Activated naive CD8-positive, alpha-beta T cell treated with anti-CD3 and anti-CD28 coated beads for 36 hours (primary cell): ENCODE results near the gene TRIM10. TPM values are rescaled to one million over a fixed set of nuclear protein-coding genes. Genes with fewer than 3 reads are reported as not detected.
"Not testable (repeated sequence)": the region's sequence is repeated elsewhere in the genome, so short reads cannot be mapped to it uniquely, and the experiment has no call there.

Experiments
- DNase-seq: peaks from one replicate; pipeline ENCODE4 v3.0.0; 2021
- H3K27ac Mint-ChIP-seq: one replicate; pipeline ENCODE4 v1.8.0; 2022; ENCODE audit warnings: mild to moderate bottlenecking, moderate library complexity, mixed read lengths
- H3K27me3 Mint-ChIP-seq: one replicate; pipeline ENCODE4 v1.8.0; 2022; ENCODE audit warnings: mild to moderate bottlenecking, mixed read lengths
- H3K36me3 Mint-ChIP-seq: one replicate; pipeline ENCODE4 v1.8.0; 2021; ENCODE audit warnings: mild to moderate bottlenecking, mixed read lengths
- H3K4me1 Mint-ChIP-seq: one replicate; pipeline ENCODE4 v1.8.0; 2021; ENCODE audit warnings: mixed read lengths
- H3K4me3 Mint-ChIP-seq: one replicate; pipeline ENCODE4 v1.8.0; 2022; ENCODE audit warnings: mild to moderate bottlenecking, moderate library complexity, mixed read lengths
- H3K9me3 Mint-ChIP-seq: one replicate; pipeline ENCODE4 v1.8.0; 2022; ENCODE audit warnings: mixed read lengths
- total RNA-seq, 2 experiments: library from RNA; stranded (reverse); gene quantifications; one replicate each; pipeline ENCODE4 v1.2.3, GENCODE V29; 2021

TRIM10 gene
- total RNA-seq, 2 experiments from 2014 or later = not detected

DNA sequence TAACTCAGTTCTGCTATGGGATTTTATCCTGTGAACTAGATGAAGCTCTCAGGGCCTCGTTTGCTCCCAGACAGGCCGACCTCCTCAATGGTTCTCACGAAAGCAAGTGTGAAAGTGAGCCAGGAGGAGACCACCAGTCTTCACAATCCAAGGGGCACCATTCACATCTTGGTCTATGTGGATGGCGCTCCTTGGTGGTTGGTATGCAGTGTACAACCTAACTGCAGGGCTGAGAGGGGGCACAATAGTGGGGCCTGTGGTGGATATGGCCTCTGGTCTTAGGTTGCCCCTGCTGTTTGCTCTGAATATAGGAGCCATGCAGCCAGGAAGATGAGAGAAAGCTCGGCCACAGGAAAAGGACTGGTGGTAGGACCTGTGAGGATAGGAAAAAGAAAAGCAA is 27.5 kb upstream of the TRIM10 start:
- no peaks in the 10 kb centered on the region for H3K4me1 Mint-ChIP-seq
- H3K9me3 Mint-ChIP-seq = no peaks in the 10 kb centered on the region
- no peak for DNase-seq
- no peak overlapping the region for H3K4me3 Mint-ChIP-seq
- H3K27ac Mint-ChIP-seq = no peak overlapping the region
- peaks cover 23% of the 10 kb centered on the region for H3K36me3 Mint-ChIP-seq
- no peaks in the 10 kb centered on the region for H3K27me3 Mint-ChIP-seq

DNA sequence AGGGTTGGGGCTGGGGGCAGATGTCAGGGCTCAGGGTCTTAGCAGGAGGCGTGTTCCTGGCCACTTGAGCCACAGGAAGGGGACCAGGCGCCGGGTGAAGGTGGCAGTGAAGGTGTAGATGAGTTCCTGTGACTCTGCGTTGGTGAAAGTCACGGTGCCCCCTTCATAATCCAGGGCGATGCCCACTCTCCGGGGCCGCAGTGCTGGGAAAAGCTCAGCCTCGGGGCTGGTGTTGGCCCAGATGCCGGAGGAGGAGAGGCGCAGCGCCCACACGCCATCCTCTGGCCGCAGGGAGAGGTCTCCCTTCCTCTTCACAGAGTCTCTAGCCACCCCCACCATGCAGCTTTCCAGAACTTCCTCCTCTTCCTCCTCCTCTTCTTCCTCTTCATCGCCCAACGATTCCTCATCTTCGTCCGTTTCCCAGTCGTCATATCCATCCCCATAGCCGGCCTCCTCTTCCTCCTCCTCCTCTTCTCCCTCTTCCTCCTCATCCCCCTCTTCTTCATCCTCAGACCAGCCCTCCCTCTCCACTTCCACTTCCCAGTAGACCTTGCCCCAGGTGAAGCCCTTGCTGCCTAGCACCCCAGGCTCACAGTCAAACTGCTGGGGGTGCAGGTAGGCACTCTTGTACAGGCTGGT is 25.0 kb upstream of the TRIM10 start:
- H3K4me1 Mint-ChIP-seq = no peaks in the 10 kb centered on the region
- no peaks in the 10 kb centered on the region for H3K27me3 Mint-ChIP-seq
- peaks cover 23% of the 10 kb centered on the region for H3K36me3 Mint-ChIP-seq
- H3K4me3 Mint-ChIP-seq = no peak overlapping the region
- no peak for DNase-seq
- no peaks in the 10 kb centered on the region for H3K9me3 Mint-ChIP-seq
- H3K27ac Mint-ChIP-seq = no peak overlapping the region

DNA sequence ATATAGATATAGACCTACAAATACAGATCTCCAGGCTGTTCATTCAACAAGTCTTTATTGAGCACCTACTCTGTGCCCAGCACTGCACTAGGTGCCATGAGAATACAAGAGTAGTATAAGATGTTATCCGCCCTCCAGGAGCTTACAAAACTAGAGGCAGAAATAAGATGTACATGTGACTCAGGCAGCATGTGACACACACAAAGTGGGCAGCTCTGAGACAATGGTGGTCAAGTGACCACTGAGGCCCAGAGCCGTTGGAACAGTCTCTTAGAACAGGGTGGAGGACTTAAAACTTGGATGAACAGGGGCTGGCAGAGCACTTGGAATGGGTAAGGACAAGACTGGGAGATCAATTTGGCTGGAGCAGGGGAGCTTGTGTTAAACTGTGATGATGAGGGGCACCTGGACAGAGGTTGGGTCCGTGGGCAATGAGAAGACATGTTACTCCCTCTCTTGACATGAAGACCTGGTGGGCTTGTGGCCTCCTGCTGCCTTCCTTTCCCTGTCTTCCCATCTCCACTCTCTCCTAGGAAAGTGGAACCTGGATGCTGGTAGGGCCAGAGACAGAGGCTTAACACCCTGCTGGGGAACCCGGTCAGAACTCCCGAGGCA is 23.5 kb upstream of the TRIM10 start:
- no peak overlapping the region for H3K27ac Mint-ChIP-seq
- H3K9me3 Mint-ChIP-seq = peaks cover 2% of the 10 kb centered on the region
- peaks cover 4% of the 10 kb centered on the region for H3K27me3 Mint-ChIP-seq
- no peak for DNase-seq
- no peak overlapping the region for H3K4me3 Mint-ChIP-seq
- H3K36me3 Mint-ChIP-seq = peaks cover 20% of the 10 kb centered on the region
- no peaks in the 10 kb centered on the region for H3K4me1 Mint-ChIP-seq

DNA sequence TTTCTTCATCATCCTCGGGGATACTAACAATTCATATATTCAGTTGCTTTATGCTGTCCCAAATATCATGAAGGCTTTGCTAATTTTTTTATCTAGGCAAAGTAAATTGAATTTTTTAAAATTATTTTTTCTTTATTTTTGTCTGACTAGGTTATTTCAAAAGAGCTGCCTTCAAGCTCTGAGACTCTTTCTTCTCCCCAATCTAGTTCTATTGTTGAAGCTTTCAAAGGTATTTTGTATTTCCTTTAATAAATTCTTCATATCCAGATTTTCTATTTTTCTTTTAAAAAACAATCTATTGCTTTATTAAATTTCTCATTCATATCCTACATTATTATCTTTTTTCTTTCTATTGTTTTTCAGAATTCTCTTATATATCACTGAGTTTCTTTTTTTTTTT is 19.1 kb upstream of the TRIM10 start:
- peaks cover 41% of the 10 kb centered on the region for H3K27me3 Mint-ChIP-seq
- H3K36me3 Mint-ChIP-seq = peaks cover 2% of the 10 kb centered on the region
- H3K4me3 Mint-ChIP-seq = no peak overlapping the region
- H3K27ac Mint-ChIP-seq = no peak overlapping the region
- DNase-seq = no peak
- peaks cover 2% of the 10 kb centered on the region for H3K4me1 Mint-ChIP-seq
- peaks cover 6% of the 10 kb centered on the region for H3K9me3 Mint-ChIP-seq

DNA sequence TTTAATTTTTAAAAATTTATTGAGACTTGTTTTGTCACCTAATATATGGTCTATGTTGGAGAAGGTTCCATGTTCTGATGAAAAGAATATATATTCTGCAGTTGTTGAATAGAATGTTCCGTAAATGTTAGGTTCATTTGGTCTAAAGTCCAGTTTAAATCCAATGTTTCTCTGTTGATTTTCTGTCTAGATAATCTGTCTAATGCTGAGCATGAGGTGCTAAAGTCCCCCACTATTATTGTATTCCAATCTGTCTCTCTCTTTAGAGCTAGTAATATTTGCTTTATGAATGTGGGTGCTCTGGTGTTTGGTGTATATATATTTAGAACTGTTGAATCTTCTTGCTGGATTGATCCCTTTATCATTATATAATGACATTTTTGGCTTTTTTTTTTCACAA is 17.8 kb upstream of the TRIM10 start:
- Mint-ChIP-seq H3K4me3 (no peak overlapping the region), H3K36me3 (no peaks in the 10 kb centered on the region), H3K27ac (no peak overlapping the region), H3K4me1 (peaks cover 2% of the 10 kb centered on the region), H3K9me3 (peaks cover 6% of the 10 kb centered on the region), H3K27me3 (peaks cover 54% of the 10 kb centered on the region)
- DNase-seq = no peak

DNA sequence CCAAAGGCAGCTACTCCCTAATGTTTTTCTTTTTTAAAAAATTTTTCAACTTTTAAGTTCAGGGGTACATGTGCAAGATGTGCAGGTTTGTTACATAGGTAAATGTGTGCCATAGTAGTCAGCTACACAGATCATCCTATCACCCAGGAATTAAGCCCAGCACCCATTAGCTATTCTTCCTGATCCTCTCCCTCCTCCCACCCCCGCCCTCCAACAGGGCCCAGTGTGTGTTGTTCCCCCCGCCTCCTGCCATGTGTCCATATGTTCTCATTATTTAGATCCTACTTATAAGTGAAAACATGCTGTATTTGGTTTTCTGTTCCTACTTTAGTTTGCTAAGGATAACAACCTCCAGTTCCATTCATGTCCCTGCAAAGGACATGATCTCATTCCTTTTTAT is 14.8 kb upstream of the TRIM10 start:
- H3K4me1 Mint-ChIP-seq = peaks cover 6% of the 10 kb centered on the region
- H3K27me3 Mint-ChIP-seq = peaks cover 84% of the 10 kb centered on the region
- no peak overlapping the region for H3K27ac Mint-ChIP-seq

DNA sequence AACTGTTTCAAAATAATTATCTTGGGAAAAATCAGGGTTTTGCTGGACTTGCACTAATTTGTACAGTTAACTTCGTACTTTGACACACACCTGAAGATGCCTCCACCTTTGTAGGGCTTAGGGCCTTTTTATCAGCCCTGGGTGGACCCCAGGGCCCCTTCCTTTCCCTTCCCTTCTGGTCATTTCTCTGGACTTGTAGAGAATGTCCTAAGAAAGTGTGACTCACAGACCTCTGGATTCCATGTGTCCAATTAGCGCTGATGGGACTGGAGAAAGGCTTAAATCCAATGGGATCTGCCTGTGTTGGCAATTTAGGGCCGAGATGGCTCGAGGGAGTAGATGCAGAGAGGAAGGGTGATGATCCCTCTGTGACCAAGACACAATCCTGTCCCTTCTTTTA is 11.7 kb upstream of the TRIM10 start:
- DNase-seq = no peak
- Mint-ChIP-seq H3K27ac (no peak overlapping the region), H3K9me3 (no peaks in the 10 kb centered on the region), H3K27me3 (peaks cover 94% of the 10 kb centered on the region), H3K4me1 (peaks cover 10% of the 10 kb centered on the region), H3K4me3 (no peak overlapping the region), H3K36me3 (no peaks in the 10 kb centered on the region)

More for the DNA sequence above, 14.8 kb upstream of the TRIM10 start:
- Mint-ChIP-seq H3K9me3 (peaks cover 6% of the 10 kb centered on the region), H3K36me3 (no peaks in the 10 kb centered on the region), H3K4me3 (no peak overlapping the region)
- DNase-seq = no peak

DNA sequence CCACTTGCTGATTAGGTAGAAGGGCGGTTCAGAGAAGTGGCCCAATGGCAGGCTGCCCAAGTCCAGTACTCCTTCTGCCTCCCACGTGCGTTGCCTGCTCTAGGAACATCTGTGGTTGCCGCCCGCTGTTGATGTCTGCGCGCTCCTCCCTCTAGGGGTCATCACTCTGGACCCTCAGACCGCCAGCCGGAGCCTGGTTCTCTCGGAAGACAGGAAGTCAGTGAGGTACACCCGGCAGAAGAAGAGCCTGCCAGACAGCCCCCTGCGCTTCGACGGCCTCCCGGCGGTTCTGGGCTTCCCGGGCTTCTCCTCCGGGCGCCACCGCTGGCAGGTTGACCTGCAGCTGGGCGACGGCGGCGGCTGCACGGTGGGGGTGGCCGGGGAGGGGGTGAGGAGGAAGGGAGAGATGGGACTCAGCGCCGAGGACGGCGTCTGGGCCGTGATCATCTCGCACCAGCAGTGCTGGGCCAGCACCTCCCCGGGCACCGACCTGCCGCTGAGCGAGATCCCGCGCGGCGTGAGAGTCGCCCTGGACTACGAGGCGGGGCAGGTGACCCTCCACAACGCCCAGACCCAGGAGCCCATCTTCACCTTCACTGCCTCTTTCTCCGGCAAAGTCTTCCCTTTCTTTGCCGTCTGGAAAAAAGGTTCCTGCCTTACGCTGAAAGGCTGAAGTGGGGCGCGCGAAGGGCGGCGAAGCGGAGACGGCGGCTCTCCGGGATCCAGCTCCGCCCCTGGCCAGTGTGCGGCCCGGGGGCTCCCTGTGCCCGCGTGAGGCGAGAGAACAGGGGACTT is 10.9 kb upstream of the TRIM10 start:
- Mint-ChIP-seq H3K4me1 (peaks cover 17% of the 10 kb centered on the region), H3K27me3 (peaks cover 88% of the 10 kb centered on the region), H3K4me3 (no peak overlapping the region), H3K9me3 (no peaks in the 10 kb centered on the region), H3K27ac (no peak overlapping the region), H3K36me3 (no peaks in the 10 kb centered on the region)
- DNase-seq = no peak

DNA sequence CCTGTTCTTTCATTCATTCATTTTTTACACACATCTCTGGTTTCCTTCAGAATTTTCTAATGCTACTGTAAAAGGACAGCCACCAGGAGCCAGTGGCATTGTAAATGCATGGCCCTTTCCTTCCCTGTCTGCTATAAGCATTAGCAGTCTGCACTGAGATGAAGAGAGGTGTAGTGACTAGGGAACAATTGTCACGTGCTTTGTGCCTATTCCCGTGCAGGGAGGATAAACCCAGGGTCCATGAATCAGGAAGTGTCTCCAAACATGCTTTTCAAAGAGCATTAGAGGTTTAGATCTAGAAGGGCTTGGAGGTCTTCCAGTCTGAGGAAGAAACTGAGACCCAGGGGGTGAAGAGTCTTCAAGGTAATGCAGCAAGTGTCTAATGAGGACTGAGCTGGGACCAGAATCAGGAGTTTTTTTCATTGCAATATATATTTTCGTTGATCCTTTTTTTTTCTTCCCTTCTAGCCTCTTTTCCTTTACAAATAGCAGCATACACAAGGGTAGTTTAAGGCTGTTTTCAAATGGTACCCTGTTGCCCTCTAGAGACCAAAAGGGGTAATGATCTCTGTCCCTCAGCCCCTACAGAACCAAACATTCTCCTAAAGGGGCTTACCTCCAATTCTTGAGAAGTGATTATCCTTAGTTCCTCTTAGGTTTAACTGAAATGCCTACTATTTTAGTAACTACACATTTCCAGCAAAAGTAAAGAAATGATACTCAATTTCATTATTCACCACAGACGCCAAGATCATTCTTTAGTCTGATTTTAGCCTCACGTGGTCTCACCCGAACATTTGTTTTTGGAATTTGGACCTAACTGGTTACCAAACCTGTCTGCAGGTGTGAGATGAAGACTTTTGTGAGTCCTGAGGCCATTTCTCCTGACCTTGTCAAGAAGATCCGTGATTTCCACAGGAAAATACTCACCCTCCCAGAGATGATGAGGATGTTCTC is 8.9 kb upstream of the TRIM10 start:
- no peaks in the 10 kb centered on the region for H3K36me3 Mint-ChIP-seq
- no peak overlapping the region for H3K4me3 Mint-ChIP-seq

DNA sequence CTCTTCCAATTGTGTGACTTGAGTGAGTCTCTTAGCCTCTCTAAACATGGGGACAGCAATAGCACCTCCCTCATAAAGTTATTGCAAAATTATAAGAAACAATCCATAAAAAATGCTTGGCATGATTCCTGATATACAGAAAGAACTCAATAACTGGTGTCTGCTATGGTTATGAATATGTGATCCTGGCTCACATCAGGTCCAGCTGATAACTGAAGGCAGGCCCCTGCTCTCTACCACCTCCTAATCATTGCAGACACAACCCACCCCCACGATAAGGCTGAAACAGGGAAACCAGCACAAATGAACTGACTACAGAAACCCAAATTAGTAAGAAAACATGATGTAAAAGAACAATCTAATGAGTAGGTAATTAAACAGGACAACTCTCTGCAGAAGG is 7.7 kb upstream of the TRIM10 start:
- no peak overlapping the region for H3K27ac Mint-ChIP-seq

More for the DNA sequence above, 8.9 kb upstream of the TRIM10 start:
- no peak for DNase-seq
- peaks cover 87% of the 10 kb centered on the region for H3K27me3 Mint-ChIP-seq
- H3K4me1 Mint-ChIP-seq = peaks cover 18% of the 10 kb centered on the region
- no peak overlapping the region for H3K27ac Mint-ChIP-seq
- no peaks in the 10 kb centered on the region for H3K9me3 Mint-ChIP-seq

DNA sequence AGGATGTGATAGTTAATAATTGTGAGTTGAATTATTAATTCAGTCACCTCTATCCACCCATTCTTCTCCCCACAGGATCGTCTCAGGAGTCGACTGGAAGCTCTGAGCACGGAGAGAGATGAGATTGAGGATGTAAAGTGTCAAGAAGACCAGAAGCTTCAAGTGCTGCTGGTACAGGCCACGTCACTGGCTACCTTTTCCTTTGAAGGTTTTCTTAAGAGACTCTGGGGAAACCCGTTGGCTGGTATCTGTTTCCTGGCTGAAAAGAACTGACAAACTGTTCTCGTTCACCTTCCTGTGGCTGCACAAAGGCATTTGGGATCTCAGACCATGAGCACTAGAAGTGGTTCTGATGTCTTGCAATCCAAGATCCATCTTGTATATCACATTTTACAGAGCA is 6.1 kb upstream of the TRIM10 start:
- peaks cover 72% of the 10 kb centered on the region for H3K27me3 Mint-ChIP-seq
- peaks cover 34% of the 10 kb centered on the region for H3K4me1 Mint-ChIP-seq

More for the DNA sequence above, 7.7 kb upstream of the TRIM10 start:
- no peak for DNase-seq
- H3K36me3 Mint-ChIP-seq = no peaks in the 10 kb centered on the region
- H3K4me3 Mint-ChIP-seq = no peak overlapping the region
- peaks cover 21% of the 10 kb centered on the region for H3K4me1 Mint-ChIP-seq
- H3K27me3 Mint-ChIP-seq = peaks cover 87% of the 10 kb centered on the region
- no peaks in the 10 kb centered on the region for H3K9me3 Mint-ChIP-seq

DNA sequence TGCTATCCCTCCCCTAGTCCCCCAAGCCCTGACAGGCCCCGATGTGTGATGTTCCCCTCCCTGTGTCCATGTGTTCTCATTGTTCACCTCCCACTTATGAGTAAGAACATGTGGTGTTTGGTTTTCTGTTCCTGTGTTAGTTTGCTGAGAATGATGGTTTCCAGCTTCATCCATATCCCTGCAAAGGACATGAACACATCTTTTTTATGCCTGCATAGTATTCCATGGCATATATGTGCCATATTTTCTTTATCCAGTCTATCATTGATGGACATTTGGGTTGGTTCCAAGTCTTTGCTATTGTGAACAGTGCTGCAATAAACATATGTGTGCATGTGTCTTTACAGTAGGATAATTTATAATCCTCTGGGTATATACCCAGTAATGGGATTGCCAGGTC is 4.2 kb upstream of the TRIM10 start:
- Mint-ChIP-seq H3K27me3 (peaks cover 54% of the 10 kb centered on the region), H3K4me1 (peaks cover 26% of the 10 kb centered on the region)
- not testable (repeated sequence) for H3K9me3 Mint-ChIP-seq, H3K36me3 Mint-ChIP-seq, DNase-seq, H3K27ac Mint-ChIP-seq, H3K4me3 Mint-ChIP-seq

More for the DNA sequence above, 6.1 kb upstream of the TRIM10 start:
- no peaks in the 10 kb centered on the region for H3K9me3 Mint-ChIP-seq
- DNase-seq = no peak
- H3K36me3 Mint-ChIP-seq = no peaks in the 10 kb centered on the region
- H3K27ac Mint-ChIP-seq = no peak overlapping the region
- H3K4me3 Mint-ChIP-seq = no peak overlapping the region

DNA sequence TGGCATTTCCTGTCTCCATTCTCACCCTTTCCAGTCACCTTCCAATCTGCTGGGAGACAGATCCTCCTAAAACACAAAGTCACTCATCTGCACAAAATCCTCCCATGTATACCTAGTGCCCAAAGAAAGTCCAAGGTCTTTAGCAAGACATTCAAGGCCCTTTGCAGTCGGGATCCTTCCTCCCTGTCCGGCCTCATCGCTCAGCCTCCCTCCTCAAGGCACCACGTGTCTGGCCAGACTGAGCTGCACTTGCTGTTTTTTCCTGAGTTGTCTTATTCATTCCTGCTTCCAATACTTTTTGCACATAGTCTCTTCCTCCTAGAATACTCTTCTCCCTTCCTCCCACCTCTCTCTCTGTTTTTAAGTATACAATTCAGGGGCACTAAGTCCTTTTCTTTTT is 3.7 kb upstream of the TRIM10 start:
- Mint-ChIP-seq H3K27ac (no peak overlapping the region), H3K9me3 (no peaks in the 10 kb centered on the region), H3K4me1 (peaks cover 25% of the 10 kb centered on the region), H3K36me3 (no peaks in the 10 kb centered on the region), H3K27me3 (peaks cover 49% of the 10 kb centered on the region), H3K4me3 (no peak overlapping the region)
- DNase-seq = no peak

DNA sequence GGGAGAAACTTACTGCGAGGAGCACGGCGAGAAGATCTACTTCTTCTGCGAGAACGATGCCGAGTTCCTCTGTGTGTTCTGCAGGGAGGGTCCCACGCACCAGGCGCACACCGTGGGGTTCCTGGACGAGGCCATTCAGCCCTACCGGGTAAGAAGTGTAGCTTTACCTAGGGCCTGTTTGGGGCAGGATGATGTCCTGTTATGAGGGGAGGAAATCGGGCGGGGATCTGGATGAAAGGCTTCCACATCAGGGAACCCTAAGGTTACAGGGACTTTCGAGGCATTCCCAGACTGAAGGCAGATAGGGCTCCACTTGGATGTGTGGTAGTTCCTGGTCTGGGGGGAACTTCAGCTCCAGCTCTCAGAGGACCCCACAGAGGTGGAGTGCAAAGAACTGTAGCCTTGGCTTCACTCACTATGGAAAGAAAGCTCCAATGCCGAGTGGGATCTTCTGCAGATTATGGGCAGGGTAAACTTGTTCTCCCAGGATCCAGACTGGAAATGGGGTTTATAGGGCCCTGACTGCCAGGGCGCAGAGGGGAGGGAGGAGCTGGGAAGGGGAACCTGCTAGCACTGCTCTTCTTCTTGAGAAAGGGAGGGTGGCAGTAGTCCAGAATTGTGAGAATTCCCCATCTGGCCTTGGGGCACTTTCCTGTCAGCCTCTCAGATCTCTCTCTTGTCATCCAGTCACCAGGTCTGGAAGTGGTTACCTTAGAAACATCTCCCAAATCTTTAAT is 3.1 kb upstream of the TRIM10 start:
- peaks cover 25% of the 10 kb centered on the region for H3K4me1 Mint-ChIP-seq
- H3K27me3 Mint-ChIP-seq = peaks cover 49% of the 10 kb centered on the region
- H3K36me3 Mint-ChIP-seq = no peaks in the 10 kb centered on the region
- no peak overlapping the region for H3K27ac Mint-ChIP-seq
- no peak overlapping the region for H3K4me3 Mint-ChIP-seq
- DNase-seq = no peak
- H3K9me3 Mint-ChIP-seq = no peaks in the 10 kb centered on the region
